ENCODE results near the gene LAIR2. TPM values are rescaled to one million over a fixed set of nuclear protein-coding genes. Genes with fewer than 3 reads are reported as not detected.

The LAIR2 gene
- total RNA-seq, 1 donor from 2014 or later: not detected

DNA sequence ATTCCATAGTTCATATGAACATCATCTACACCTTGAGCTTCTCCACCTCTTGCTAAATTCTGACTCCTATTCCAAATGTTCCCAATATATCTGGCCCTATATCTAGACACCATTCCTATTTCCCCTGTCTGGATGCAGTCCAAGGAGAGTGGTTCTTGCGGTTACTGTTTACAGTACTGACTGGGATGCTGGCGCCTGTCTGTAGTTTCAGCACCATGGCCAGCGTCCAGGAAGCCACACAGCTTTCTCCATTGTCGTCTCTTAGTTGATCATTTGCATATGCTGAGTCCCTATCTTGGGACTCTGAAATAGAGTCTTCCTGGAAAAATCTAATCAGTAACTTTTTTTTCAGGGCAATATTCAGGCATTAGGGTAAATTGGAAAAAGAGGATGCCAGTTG is 14.9 kb downstream of the LAIR2 start:
- Mint-ChIP-seq H3K4me1 (ENCODE audit: unreplicated experiment) (no peaks in the 10 kb centered on the region), H3K27me3 (ENCODE audit: unreplicated experiment) (no peaks in the 10 kb centered on the region), H3K9me3 (ENCODE audit: unreplicated experiment) (peaks cover 33% of the 10 kb centered on the region), H3K27ac (ENCODE audit: unreplicated experiment) (no peak overlapping the region), H3K36me3 (ENCODE audit: unreplicated experiment) (no peaks in the 10 kb centered on the region), H3K4me3 (ENCODE audit: unreplicated experiment) (no peak overlapping the region)
- no peak for TF ChIP-seq CTCF (IDR thresholded peaks at IDR 0.05)
- DNase-seq (ENCODE audit: extremely low spot score, unreplicated experiment): no peak

DNA sequence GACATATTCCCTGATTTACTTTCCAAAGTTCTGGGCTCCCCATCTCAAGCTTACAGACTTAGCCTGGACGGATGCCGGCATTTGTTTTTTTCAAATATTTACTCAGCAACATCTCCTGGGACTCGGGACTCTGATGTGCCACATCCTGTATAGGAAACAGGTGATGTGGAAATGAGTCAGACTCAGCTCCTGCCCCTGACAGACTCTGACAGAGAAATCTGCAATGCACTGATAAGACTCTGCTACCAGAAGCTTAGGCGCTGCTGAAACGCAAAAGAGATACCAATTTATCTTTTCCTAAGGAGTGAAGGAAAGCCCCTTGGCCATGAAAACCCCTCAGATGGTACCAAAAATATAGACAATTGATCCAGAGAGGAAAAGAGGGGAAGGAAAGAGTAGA is 16.2 kb downstream of the LAIR2 start:
- H3K9me3 Mint-ChIP-seq (ENCODE audit: unreplicated experiment): peaks cover 40% of the 10 kb centered on the region
- no peaks in the 10 kb centered on the region for H3K27me3 Mint-ChIP-seq (ENCODE audit: unreplicated experiment)
- DNase-seq (ENCODE audit: extremely low spot score, unreplicated experiment): no peak
- no peak overlapping the region for H3K27ac Mint-ChIP-seq (ENCODE audit: unreplicated experiment)
- no peaks in the 10 kb centered on the region for H3K36me3 Mint-ChIP-seq (ENCODE audit: unreplicated experiment)
- H3K4me1 Mint-ChIP-seq (ENCODE audit: unreplicated experiment): no peaks in the 10 kb centered on the region
- no peak overlapping the region for H3K4me3 Mint-ChIP-seq (ENCODE audit: unreplicated experiment)
- no peak for TF ChIP-seq CTCF (IDR thresholded peaks at IDR 0.05)

DNA sequence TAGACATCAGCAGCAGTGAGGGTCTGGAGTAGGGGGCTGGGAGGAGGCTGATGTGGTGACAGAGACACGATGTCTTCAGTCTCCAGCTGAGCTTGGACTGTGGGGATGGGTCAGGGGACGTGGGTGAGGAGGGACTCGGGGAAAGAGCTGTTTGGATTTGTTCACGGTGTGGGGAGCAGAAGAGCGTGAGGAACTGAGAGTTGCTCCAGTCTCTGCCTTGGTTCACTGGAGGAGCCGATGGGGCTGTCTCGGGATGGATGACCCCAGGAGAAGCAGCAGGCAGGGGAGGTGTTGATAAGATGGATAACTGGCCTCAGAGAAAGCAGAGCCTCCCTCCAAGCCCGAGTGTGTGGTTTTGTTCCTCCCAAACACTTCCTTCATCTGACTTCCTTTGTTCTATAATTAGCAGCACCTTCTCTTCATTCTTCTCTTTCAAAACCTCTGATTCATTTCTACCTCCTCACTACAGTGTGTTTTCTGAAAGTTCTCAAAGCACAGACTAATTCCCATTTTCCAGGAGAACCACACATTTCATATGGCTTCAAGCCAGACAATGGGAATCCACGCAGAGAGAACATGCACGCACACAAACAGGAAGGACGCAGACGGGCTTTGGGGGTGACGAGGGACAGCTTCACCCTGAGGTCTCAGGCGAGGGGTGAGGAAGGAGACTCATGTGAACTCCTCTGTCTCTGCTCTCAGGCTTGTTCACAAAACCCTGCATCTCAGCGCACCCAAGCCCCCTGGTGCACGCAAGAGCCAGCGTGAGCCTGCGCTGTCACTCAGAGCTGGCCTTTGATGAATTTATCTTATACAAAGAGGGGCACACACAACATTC is 18.6 kb downstream of the LAIR2 start:
- H3K4me3 Mint-ChIP-seq (ENCODE audit: unreplicated experiment): no peak overlapping the region
- H3K27me3 Mint-ChIP-seq (ENCODE audit: unreplicated experiment): no peaks in the 10 kb centered on the region
- H3K36me3 Mint-ChIP-seq (ENCODE audit: unreplicated experiment): no peaks in the 10 kb centered on the region
- H3K9me3 Mint-ChIP-seq (ENCODE audit: unreplicated experiment): peaks cover 38% of the 10 kb centered on the region
- DNase-seq (ENCODE audit: extremely low spot score, unreplicated experiment): no peak
- H3K4me1 Mint-ChIP-seq (ENCODE audit: unreplicated experiment): no peaks in the 10 kb centered on the region
- H3K27ac Mint-ChIP-seq (ENCODE audit: unreplicated experiment): no peak overlapping the region
- no peak for TF ChIP-seq CTCF (IDR thresholded peaks at IDR 0.05)

DNA sequence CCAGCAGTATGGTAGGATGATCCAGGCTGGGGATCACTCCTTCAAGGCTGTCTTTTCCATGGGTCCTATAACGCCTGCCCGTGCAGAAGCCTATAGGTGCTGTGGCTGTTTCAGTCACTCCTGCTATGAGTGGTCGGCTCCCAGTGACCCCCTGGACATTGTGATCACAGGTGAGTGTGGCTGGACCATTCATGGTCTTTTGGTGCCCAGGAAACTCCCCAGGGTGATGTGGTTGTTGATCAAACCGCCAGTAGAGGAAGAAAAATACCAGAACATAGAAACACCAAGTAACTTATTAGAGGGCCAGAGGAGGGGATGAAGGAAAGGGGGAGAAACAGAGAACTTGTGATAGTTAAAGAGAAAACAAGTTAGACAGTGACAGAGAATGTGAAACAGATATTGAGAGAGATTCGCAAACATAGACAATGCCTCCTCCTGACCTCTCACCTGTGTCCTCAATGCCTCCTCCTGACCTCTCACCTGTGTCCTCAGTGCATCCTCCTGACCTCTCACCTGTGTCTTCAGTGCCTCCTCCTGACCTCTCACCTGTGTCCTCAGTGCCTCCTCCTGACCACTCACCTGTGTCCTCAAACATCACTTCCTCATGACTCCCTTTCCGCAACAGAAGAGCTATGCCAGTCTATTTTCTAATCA is 19.4 kb downstream of the LAIR2 start:
- no peaks in the 10 kb centered on the region for H3K4me1 Mint-ChIP-seq (ENCODE audit: unreplicated experiment)
- no peak overlapping the region for H3K27ac Mint-ChIP-seq (ENCODE audit: unreplicated experiment)
- H3K4me3 Mint-ChIP-seq (ENCODE audit: unreplicated experiment): no peak overlapping the region
- DNase-seq (ENCODE audit: extremely low spot score, unreplicated experiment): no peak
- H3K27me3 Mint-ChIP-seq (ENCODE audit: unreplicated experiment): no peaks in the 10 kb centered on the region
- peaks cover 38% of the 10 kb centered on the region for H3K9me3 Mint-ChIP-seq (ENCODE audit: unreplicated experiment)
- H3K36me3 Mint-ChIP-seq (ENCODE audit: unreplicated experiment): no peaks in the 10 kb centered on the region
- TF ChIP-seq CTCF (IDR thresholded peaks at IDR 0.05): no peak

- Mint-ChIP-seq H3K9me3 (ENCODE audit: unreplicated experiment) (peaks cover 35% of the 10 kb centered on the region), H3K4me3 (ENCODE audit: unreplicated experiment) (no peak overlapping the region), H3K4me1 (ENCODE audit: unreplicated experiment) (no peaks in the 10 kb centered on the region), H3K36me3 (ENCODE audit: unreplicated experiment) (no peaks in the 10 kb centered on the region), H3K27ac (ENCODE audit: unreplicated experiment) (no peak overlapping the region), H3K27me3 (ENCODE audit: unreplicated experiment) (no peaks in the 10 kb centered on the region)
- no peak for DNase-seq (ENCODE audit: extremely low spot score, unreplicated experiment)
- no peak for TF ChIP-seq CTCF (IDR thresholded peaks at IDR 0.05)
Observed at GRCh38 chr19:54523403-54523802, 20.8 kb downstream of the LAIR2 start.
